Keratinocyte (primary cell): ENCODE results near the gene ANKS1B. TPM values are rescaled to one million over a fixed set of nuclear protein-coding genes. Genes with fewer than 3 reads are reported as not detected.

Experiments
- DNase-seq: peaks from one replicate; pipeline ENCODE4 v3.0.0-alpha.2; 2011; ENCODE audit warnings: low read depth, missing footprints, low spot score
- FAIRE-seq: peaks from 2 replicates; lab custom pipeline; 2011; peaks lifted over from hg19 to GRCh38; lab: Jason Lieb, UNC
- H2AFZ ChIP-seq: 2 replicates; pipeline ENCODE4 v1.6.0; 2012; ENCODE audit warnings: low read length, control low read depth, inconsistent platforms; ENCODE audit not compliant: control insufficient read depth
- H3K27ac ChIP-seq: 2 replicates; pipeline ENCODE4 v1.5.1; 2011; ENCODE audit warnings: low read length; ENCODE audit not compliant: control insufficient read depth, insufficient read depth
- H3K27me3 ChIP-seq: 3 replicates; pipeline ENCODE4 v1.6.0; 2011; ENCODE audit warnings: low read length; ENCODE audit not compliant: control insufficient read depth, insufficient read depth; ENCODE audit errors: extremely low read depth
- H3K36me3 ChIP-seq, 2 experiments: 2 replicates in 1 of 2; 3 replicates in 1 of 2; pipeline ENCODE4 v1.5.1; 2011; ENCODE audit warnings: low read length in 2 of 2, mild to moderate bottlenecking in 1 of 2; ENCODE audit not compliant: control insufficient read depth in 2 of 2, insufficient read depth in 2 of 2; ENCODE audit errors: extremely low read depth in 1 of 2
- H3K4me1 ChIP-seq: 3 replicates; pipeline ENCODE4 v1.5.1; 2011; ENCODE audit warnings: low read length; ENCODE audit not compliant: control insufficient read depth, insufficient read depth; ENCODE audit errors: extremely low read depth
- H3K4me2 ChIP-seq: 3 replicates; pipeline ENCODE4 v1.6.0; 2011; ENCODE audit warnings: low read depth, low read length; ENCODE audit not compliant: control insufficient read depth, insufficient read depth; ENCODE audit errors: extremely low read depth
- H3K4me3 ChIP-seq, 3 experiments: fragments of 200-600 bp in 1 of 3; sonication (generic) in 1 of 3; 2 replicates in 2 of 3; 3 replicates in 1 of 3; pipeline ENCODE4 v1.5.1; 2011 to 2016; ENCODE audit warnings: low read length in 3 of 3, mild to moderate bottlenecking in 3 of 3, control low read depth in 2 of 3, inconsistent platforms in 1 of 3, low read depth in 1 of 3, mixed read lengths in 1 of 3, mixed run types in 1 of 3, moderate library complexity in 1 of 3; ENCODE audit not compliant: control insufficient read depth in 2 of 3, insufficient read depth in 2 of 3; ENCODE audit errors: extremely low read depth in 1 of 3
- H3K79me2 ChIP-seq: 2 replicates; pipeline ENCODE4 v1.6.0; 2012; ENCODE audit warnings: low read length; ENCODE audit not compliant: control insufficient read depth, insufficient read depth
- H3K9ac ChIP-seq: 3 replicates; pipeline ENCODE4 v1.6.0; 2011; ENCODE audit warnings: low read length; ENCODE audit not compliant: control insufficient read depth, insufficient read depth; ENCODE audit errors: extremely low read depth
- H3K9me1 ChIP-seq: 3 replicates; pipeline ENCODE4 v1.6.0; 2011; ENCODE audit warnings: low read length; ENCODE audit not compliant: control insufficient read depth, insufficient read depth; ENCODE audit errors: extremely low read depth
- H3K9me3 ChIP-seq: 2 replicates; pipeline ENCODE4 v1.5.1; 2012; ENCODE audit warnings: low read depth, low read length; ENCODE audit not compliant: control insufficient read depth
- H4K20me1 ChIP-seq: 3 replicates; pipeline ENCODE4 v1.6.0; 2011; ENCODE audit warnings: low read length; ENCODE audit not compliant: control insufficient read depth, insufficient read depth; ENCODE audit errors: extremely low read depth
- EZH2 ChIP-seq: IDR thresholded peaks from one replicate; pipeline ENCODE4 v1.6.1; 2012; ENCODE audit warnings: inconsistent platforms, mild to moderate bottlenecking, low read length, moderate library complexity
- dilution Hi-C: fragments of 300-500 bp; cut with MboI; formaldehyde crosslinking; loops from one replicate; pipeline ENCODE4 v1.7.0; 2020; ENCODE audit warnings: low sequenced_read_pairs; ENCODE audit not compliant: extremely low pct_ligation_motif_present
- polyA plus RNA-seq, 5 experiments: library from polyadenylated mRNA; depleted of rRNA in 3 of 5; stranded (reverse) in 3 of 5; stranded (forward) in 1 of 5; unstranded in 1 of 5; fragments of >200 nt; gene quantifications; 1 replicate in 1 of 5; 2 replicates in 3 of 5; 3 replicates in 1 of 5; pipeline versions ENCODE4 v1.2.1 to v1.2.3, GENCODE V29; 2011 to 2012; ENCODE audit warnings: missing spikeins in 2 of 5, low read depth in 1 of 5, low replicate concordance in 1 of 5
- TF ChIP-seq, protein P1 (sequence below), 3 experiments: IDR thresholded peaks in 1 of 3; conservative IDR thresholded peaks in 1 of 3; optimal IDR thresholded peaks in 1 of 3; 2 replicates in 2 of 3; 3 replicates in 1 of 3; pipeline versions ENCODE3 to v1.5.1; 2011; ENCODE audit warnings: low read length in 3 of 3, mild to moderate bottlenecking in 3 of 3, moderate library complexity in 2 of 3, control low read depth in 1 of 3, inconsistent platforms in 1 of 3; ENCODE audit not compliant: insufficient read depth in 2 of 3; ENCODE audit errors: extremely low read depth in 1 of 3

The ANKS1B gene
- polyA plus RNA-seq, 1 donor (not counting 4 experiments of a cell fraction or from before 2014, with no cell fraction given), result not detected

DNA sequence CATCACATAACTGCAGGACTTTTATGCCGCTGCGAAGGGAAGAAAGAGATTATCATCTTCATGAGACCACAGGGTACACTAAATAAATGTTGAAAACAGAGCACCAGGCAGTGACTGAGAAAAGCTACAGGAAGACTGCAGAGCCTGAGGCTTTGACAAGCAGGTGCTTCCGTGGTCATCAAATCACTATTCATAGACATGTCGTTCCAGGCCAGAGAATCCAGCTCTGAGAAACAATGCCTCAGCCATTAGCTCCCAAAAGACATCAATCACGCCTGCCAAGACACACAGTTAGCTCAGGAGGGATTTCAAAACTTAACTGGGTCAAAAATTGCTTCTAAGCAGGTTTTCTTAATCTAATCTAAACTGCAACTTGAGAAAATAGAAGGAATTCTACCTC, 384.3 kb downstream of the ANKS1B start:
- Histone ChIP-seq H3K9ac (no peak overlapping the region), H3K4me1 (no peaks in the 10 kb centered on the region), H3K79me2 (no peaks in the 10 kb centered on the region), H3K27me3 (no peaks in the 10 kb centered on the region), H3K4me3 (no peak overlapping the region), H3K4me2 (no peak overlapping the region), H3K36me3 (no peaks in the 10 kb centered on the region), H3K9me1 (no peaks in the 10 kb centered on the region), H3K9me3 (no peaks in the 10 kb centered on the region), H4K20me1 (no peaks in the 10 kb centered on the region), H3K27ac (no peak overlapping the region), H2AFZ (no peak overlapping the region)
- no peak for DNase-seq
- dilution Hi-C loops, result no loop called here
- no peak for TF ChIP-seq EZH2
- TF ChIP-seq, protein P1, sequence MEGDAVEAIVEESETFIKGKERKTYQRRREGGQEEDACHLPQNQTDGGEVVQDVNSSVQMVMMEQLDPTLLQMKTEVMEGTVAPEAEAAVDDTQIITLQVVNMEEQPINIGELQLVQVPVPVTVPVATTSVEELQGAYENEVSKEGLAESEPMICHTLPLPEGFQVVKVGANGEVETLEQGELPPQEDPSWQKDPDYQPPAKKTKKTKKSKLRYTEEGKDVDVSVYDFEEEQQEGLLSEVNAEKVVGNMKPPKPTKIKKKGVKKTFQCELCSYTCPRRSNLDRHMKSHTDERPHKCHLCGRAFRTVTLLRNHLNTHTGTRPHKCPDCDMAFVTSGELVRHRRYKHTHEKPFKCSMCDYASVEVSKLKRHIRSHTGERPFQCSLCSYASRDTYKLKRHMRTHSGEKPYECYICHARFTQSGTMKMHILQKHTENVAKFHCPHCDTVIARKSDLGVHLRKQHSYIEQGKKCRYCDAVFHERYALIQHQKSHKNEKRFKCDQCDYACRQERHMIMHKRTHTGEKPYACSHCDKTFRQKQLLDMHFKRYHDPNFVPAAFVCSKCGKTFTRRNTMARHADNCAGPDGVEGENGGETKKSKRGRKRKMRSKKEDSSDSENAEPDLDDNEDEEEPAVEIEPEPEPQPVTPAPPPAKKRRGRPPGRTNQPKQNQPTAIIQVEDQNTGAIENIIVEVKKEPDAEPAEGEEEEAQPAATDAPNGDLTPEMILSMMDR (optimal IDR thresholded peaks at IDR 0.05 in 1 of 3, IDR thresholded peaks at IDR 0.05 in 1 of 3, conservative IDR thresholded peaks at IDR 0.05 in 1 of 3; ENCODE audit: extremely low read depth in 1 of 3, insufficient read depth in 2 of 3, low read length in 3 of 3), result no peak
- no peak for FAIRE-seq

DNA sequence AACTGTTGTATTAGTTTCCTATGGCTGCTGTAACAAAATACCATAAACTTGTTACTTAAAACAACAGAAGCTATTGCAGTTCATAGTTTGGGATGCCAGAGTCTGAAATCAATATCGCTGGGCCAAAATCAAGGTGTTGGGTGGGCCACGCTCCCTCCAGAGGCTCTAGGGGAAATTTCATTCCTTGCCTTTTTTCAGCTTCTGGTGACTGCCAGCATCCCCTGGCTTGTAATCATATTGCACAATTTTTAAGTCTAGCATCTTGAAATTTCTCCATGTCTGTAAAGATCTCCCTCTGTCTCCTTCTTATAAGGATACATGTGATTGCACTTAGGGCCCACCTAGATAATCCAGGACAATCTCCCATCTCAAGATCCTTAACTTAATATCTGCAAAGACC, 386.0 kb downstream of the ANKS1B start:
- H3K9ac ChIP-seq, result no peak overlapping the region
- no peaks in the 10 kb centered on the region for H3K27me3 ChIP-seq
- H4K20me1 ChIP-seq, result no peaks in the 10 kb centered on the region
- dilution Hi-C loops, result no loop called here
- no peaks in the 10 kb centered on the region for H3K79me2 ChIP-seq
- no peak overlapping the region for H2AFZ ChIP-seq
- TF ChIP-seq, protein P1 (optimal IDR thresholded peaks at IDR 0.05 in 1 of 3, IDR thresholded peaks at IDR 0.05 in 1 of 3, conservative IDR thresholded peaks at IDR 0.05 in 1 of 3; ENCODE audit: extremely low read depth in 1 of 3, insufficient read depth in 2 of 3, low read length in 3 of 3), result no peak
- no peak for TF ChIP-seq EZH2
- no peaks in the 10 kb centered on the region for H3K4me1 ChIP-seq
- DNase-seq (no peak), FAIRE-seq (no peak)
- H3K9me1 ChIP-seq, result no peaks in the 10 kb centered on the region
- H3K36me3 ChIP-seq, result no peaks in the 10 kb centered on the region
- H3K4me2 ChIP-seq, result no peak overlapping the region
- no peaks in the 10 kb centered on the region for H3K9me3 ChIP-seq
- no peak overlapping the region for H3K4me3 ChIP-seq
- no peak overlapping the region for H3K27ac ChIP-seq
